NT2/D1 (cell line): ENCODE measurements around the gene UACA.

Experiments used
- DNase-seq: peaks from one replicate; pipeline ENCODE4 v3.0.0-alpha.2; 2011; ENCODE audit warnings: low read depth, low spot score
- H3K27me3 ChIP-seq: 2 replicates; pipeline ENCODE4 v1.6.0; 2011; ENCODE audit warnings: mild to moderate bottlenecking; ENCODE audit not compliant: insufficient read length, insufficient read depth
- H3K36me3 ChIP-seq: 2 replicates; pipeline ENCODE4 v1.6.1; 2011; ENCODE audit warnings: mild to moderate bottlenecking, low read length, mixed read lengths; ENCODE audit not compliant: insufficient read depth, insufficient read length
- H3K4me1 ChIP-seq: 2 replicates; pipeline ENCODE4 v1.5.1; 2011; ENCODE audit not compliant: insufficient read depth, insufficient read length
- H3K4me3 ChIP-seq: 2 replicates; pipeline ENCODE4 v1.5.1; 2011; ENCODE audit warnings: low read depth; ENCODE audit not compliant: insufficient read length
- H3K9ac ChIP-seq: 2 replicates; pipeline ENCODE4 v1.6.0; 2011; ENCODE audit warnings: low read depth; ENCODE audit not compliant: insufficient read length
- H3K9me3 ChIP-seq: 2 replicates; pipeline ENCODE4 v1.5.1; 2011; ENCODE audit warnings: mild to moderate bottlenecking, low read length; ENCODE audit not compliant: insufficient read depth
- SUZ12 ChIP-seq: IDR thresholded peaks from 2 replicates; pipeline ENCODE4 v1.6.1; 2011; ENCODE audit not compliant: insufficient read length, insufficient read depth; ENCODE audit errors: extremely low read depth
- YY1 ChIP-seq: IDR thresholded peaks from 2 replicates; pipeline ENCODE4 v1.6.1; 2011; ENCODE audit not compliant: insufficient read length, insufficient read depth
- ZNF274 ChIP-seq: IDR thresholded peaks from 2 replicates; pipeline ENCODE4 v1.6.1; 2011; ENCODE audit warnings: mild to moderate bottlenecking, low read depth, low read length

The UACA gene

DNA sequence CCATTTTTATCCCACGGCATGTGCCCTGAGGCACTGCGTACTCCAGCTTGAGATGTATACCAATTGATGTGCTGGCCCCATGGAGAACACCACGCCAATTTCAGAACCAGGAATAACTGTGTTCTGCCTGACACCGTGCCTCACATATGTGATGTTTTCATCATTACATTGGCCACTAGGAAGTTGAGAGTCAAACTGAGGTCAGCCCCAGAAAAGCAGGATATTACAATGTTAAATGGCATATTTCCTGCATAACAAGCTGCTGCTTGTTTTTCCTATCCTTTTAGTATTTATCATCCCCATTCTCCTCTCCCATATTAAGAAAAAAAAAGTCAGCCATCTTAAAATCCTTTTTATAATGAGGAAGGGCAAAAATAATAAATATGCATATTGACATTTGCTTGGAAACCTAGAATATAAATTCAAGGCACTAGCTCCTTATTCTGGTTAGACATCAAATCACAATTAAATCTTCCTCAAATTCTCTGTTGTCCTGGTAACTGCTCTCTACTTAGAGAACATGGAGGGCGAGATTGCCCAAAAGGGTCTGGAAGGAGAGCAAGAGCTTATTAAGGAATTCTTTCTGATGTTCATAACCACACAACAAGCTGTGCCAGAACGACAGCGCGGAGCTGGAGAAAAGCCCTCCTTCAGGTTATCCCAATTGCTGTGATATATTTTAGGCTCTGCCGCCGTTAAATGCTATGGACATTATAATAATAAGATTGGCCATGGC, 112.6 kb downstream of the UACA start:
- Histone ChIP-seq H3K9ac (no peak overlapping the region), H3K4me3 (no peak overlapping the region), H3K36me3 (peaks cover under 1% of the 10 kb centered on the region), H3K27me3 (no peaks in the 10 kb centered on the region), H3K4me1 (no peaks in the 10 kb centered on the region), H3K9me3 (no peaks in the 10 kb centered on the region)
- DNase-seq: no peak
- TF ChIP-seq SUZ12 (no peak), YY1 (no peak), ZNF274 (no peak)

DNA sequence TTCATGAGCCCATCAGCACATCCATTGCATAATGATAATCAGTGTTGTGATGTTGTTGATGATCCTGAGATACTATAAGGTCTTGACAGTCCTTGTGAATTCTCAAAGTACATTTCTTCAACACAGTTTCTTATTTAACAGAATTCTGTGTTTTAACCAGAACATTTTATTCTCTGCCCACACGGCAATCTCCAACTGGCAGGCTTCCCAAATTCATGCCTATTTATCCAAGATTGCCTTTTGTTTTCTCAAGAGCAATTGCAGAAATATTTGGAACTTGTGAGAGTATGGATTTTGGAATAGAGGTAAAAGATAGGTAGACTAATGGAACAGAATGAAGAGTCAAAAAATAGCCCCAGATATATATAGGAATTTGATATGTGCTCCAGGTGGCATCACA, 116.0 kb downstream of the UACA start:
- Histone ChIP-seq H3K27me3 (no peaks in the 10 kb centered on the region), H3K4me3 (no peak overlapping the region), H3K9me3 (no peaks in the 10 kb centered on the region), H3K4me1 (no peaks in the 10 kb centered on the region), H3K9ac (no peak overlapping the region), H3K36me3 (no peaks in the 10 kb centered on the region)
- no peak for DNase-seq
- TF ChIP-seq ZNF274: no peak
- TF ChIP-seq SUZ12: no peak
- TF ChIP-seq YY1: no peak

DNA sequence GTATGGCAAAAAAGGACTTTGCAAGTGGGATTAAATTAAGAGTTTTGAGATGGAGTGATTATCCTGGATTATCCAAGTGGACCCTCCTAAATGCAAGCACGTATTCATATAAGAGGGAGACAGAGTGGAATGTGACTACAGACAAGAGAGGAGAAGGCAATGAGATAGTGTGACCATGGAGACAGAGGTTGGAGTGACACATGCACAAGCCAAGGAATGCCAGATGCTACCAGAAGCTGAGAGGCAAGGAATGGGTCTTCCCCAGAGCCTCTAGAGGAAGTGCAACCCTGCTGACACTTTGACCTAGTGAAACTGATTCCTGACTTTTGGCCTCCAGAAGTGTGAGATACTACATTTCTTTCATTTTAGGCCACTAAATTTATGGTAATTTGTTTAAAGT, 117.2 kb downstream of the UACA start:
- DNase-seq: no peak
- Histone ChIP-seq H3K36me3 (no peaks in the 10 kb centered on the region), H3K9me3 (no peaks in the 10 kb centered on the region), H3K27me3 (no peaks in the 10 kb centered on the region), H3K4me3 (no peak overlapping the region), H3K4me1 (no peaks in the 10 kb centered on the region), H3K9ac (no peak overlapping the region)
- TF ChIP-seq ZNF274 (no peak), YY1 (no peak), SUZ12 (no peak)

DNA sequence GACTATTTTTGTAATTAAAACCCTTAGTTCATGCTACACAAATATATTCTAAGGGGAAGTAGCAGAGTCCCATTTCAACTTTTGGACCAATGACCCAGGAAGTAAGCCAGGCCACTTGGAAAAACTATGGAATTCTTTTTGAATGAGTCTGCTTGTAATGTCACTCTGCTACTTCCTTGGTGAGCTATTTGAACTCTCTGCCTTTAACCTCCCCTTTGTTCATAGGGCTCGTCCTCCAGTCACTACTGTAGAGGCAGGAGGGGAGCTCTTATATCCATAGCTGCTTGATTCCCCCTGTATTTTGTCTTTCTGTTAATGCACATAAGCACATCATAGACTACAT, 119.6 kb downstream of the UACA start:
- Histone ChIP-seq H3K9me3 (no peaks in the 10 kb centered on the region), H3K4me3 (no peak overlapping the region), H3K27me3 (no peaks in the 10 kb centered on the region), H3K4me1 (no peaks in the 10 kb centered on the region), H3K36me3 (no peaks in the 10 kb centered on the region), H3K9ac (no peak overlapping the region)
- TF ChIP-seq ZNF274 (no peak), YY1 (no peak), SUZ12 (no peak)
- no peak for DNase-seq

DNA sequence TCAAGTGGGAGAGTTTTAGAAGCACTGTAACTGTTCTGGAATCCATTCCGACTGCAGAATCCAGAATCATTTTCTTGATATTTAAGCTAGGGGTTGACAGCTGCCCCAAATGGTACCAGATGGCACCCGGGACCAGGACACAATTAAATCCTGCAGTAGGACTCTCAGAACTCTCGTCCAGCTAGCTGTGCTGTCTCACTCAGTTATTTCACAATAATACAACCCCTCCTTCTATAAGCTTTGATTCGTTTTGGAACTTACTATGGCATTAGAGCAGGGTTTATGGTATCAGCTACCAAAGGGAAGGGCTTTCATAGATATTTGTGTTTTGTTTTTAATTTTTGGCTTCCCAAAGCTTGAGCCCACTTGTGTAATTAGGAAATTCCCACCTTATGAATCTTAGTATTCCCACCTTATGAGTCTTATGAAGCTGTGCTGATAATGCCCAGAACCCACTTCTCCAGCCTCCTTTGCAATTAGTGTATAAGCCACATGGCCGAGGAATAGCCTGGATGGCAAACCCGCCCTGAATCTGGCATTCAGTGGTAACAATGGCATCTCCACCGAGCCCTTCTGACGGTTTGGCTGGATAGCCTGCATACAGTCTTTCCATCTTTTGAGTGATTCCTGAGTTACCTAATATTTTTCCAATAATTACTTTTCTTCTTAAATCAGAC, 120.1 kb downstream of the UACA start:
- no peaks in the 10 kb centered on the region for H3K27me3 ChIP-seq

DNA sequence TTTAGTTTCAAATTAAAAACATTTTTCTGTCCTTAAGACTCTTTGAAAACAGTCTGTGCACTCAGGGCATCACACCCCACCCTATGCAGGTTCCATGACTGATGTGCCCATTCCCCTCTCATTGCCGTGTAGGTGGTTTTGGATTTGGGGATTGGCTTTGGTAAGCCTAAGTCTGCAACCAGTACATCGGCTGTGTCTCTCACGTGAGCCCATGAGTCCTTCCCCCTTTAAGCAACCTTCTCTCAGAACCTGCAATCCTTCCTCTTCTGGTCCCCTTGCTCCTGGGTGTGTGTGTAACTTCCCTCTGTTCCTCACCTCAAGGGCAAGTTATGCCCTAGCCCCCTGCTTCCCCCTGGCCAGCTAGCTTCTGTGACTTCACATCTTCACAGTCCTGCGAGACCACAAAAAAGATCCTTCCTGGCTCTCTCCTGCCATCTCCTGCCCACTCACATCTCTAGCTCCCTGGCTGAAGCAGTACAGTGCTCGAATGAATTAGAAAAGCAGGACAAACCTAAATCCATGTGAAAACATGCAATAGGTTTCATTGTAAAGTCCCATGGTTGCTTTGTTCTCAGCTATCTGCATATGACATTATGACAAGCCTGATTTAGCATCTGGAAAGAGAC, 126.7 kb downstream of the UACA start:
- H3K36me3 ChIP-seq: no peaks in the 10 kb centered on the region
- no peaks in the 10 kb centered on the region for H3K27me3 ChIP-seq
- H3K4me1 ChIP-seq: peaks cover 3% of the 10 kb centered on the region
- DNase-seq: peak; percentile 38
- H3K4me3 ChIP-seq: no peak overlapping the region
- H3K9ac ChIP-seq: no peak overlapping the region
- no peaks in the 10 kb centered on the region for H3K9me3 ChIP-seq
- TF ChIP-seq SUZ12 (no peak), YY1 (no peak), ZNF274 (no peak)

More for the DNA sequence above, 120.1 kb downstream of the UACA start:
- H3K9ac ChIP-seq: no peak overlapping the region
- no peaks in the 10 kb centered on the region for H3K9me3 ChIP-seq
- DNase-seq: no peak
- TF ChIP-seq YY1: no peak
- TF ChIP-seq SUZ12: no peak
- TF ChIP-seq ZNF274: no peak
- no peaks in the 10 kb centered on the region for H3K36me3 ChIP-seq
- no peak overlapping the region for H3K4me3 ChIP-seq
- no peaks in the 10 kb centered on the region for H3K4me1 ChIP-seq

DNA sequence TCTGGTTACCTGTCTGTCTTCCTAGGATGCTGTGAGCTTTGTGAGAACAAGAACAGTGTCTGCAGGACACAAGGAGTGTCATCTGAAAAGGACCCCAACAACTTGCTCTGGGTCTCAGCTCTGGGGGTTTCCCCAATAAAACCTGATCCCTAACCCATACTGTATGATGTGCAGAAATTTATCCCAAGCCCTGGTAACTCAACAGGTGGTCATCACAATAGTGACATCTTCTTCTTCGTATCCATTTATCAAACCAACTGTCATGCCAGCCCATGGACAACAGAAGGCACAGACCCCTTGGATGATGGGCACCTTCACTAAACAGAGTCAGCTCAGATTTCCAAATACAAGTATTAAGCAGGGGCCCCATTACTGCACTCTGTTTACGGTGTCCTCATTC, 127.5 kb downstream of the UACA start:
- Histone ChIP-seq H3K4me1 (peaks cover 5% of the 10 kb centered on the region), H3K9ac (no peak overlapping the region), H3K27me3 (no peaks in the 10 kb centered on the region), H3K36me3 (no peaks in the 10 kb centered on the region), H3K4me3 (no peak overlapping the region), H3K9me3 (no peaks in the 10 kb centered on the region)
- TF ChIP-seq YY1 (no peak), ZNF274 (no peak), SUZ12 (no peak)
- DNase-seq: no peak

DNA sequence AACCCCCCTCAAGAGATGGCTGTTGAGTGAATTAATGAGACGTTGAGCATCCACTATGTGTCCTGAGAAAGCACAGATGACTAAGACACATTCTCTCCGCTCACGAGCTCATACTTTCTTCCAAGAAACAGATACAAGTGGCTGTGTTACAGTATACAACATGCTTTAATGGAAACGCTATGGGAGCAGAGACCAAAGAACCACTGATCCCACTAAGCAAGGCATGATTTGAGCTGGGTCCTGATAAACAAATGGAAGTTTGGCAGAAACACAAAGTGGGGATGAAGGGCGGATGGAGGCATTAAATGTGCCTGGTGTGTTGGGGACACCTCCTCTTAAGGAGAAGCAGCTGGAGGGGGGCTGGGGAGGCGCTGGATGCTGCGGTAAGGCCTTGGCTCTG, 129.4 kb downstream of the UACA start:
- Histone ChIP-seq H3K9ac (no peak overlapping the region), H3K36me3 (no peaks in the 10 kb centered on the region), H3K4me1 (peaks cover 5% of the 10 kb centered on the region), H3K9me3 (no peaks in the 10 kb centered on the region), H3K4me3 (no peak overlapping the region), H3K27me3 (peaks cover 3% of the 10 kb centered on the region)
- no peak for DNase-seq
- no peak for TF ChIP-seq SUZ12
- no peak for TF ChIP-seq YY1
- TF ChIP-seq ZNF274: no peak
